Muscle layer of duodenum (tissue), 2 donors: ENCODE results near the gene NISCH.

Experiments used
- H3K27ac ChIP-seq: one replicate; pipeline ENCODE4 v1.7.0; 2013; ENCODE audit warnings: mild to moderate bottlenecking, low read length
- H3K27me3 ChIP-seq: one replicate; pipeline ENCODE4 v1.7.0; 2013; ENCODE audit warnings: low read depth, mild to moderate bottlenecking, control low read depth, low read length
- H3K36me3 ChIP-seq, 2 donors: one replicate each; pipeline ENCODE4 v1.7.0; 2013; ENCODE audit warnings: low read length in 2 of 2, control low read depth in 1 of 2, mild to moderate bottlenecking in 1 of 2; ENCODE audit not compliant: insufficient read depth in 2 of 2, control insufficient read depth in 1 of 2
- H3K4me1 ChIP-seq, 2 donors: one replicate each; pipeline ENCODE4 v1.7.0; 2013; ENCODE audit warnings: low read length in 2 of 2, mild to moderate bottlenecking in 2 of 2, control low read depth in 1 of 2, moderate library complexity in 1 of 2; ENCODE audit not compliant: insufficient read depth in 2 of 2, control insufficient read depth in 1 of 2
- H3K4me3 ChIP-seq, 2 donors: one replicate each; pipeline ENCODE4 v1.7.0; 2013; ENCODE audit warnings: low read length in 2 of 2, low read depth in 1 of 2, mild to moderate bottlenecking in 1 of 2
- H3K9me3 ChIP-seq, 2 donors: one replicate each; pipeline ENCODE4 v1.7.0; 2013; ENCODE audit warnings: low read length in 2 of 2, control low read depth in 1 of 2, mild to moderate bottlenecking in 1 of 2; ENCODE audit not compliant: control insufficient read depth in 1 of 2
- donor health status: healthy.

Gene NISCH

DNA sequence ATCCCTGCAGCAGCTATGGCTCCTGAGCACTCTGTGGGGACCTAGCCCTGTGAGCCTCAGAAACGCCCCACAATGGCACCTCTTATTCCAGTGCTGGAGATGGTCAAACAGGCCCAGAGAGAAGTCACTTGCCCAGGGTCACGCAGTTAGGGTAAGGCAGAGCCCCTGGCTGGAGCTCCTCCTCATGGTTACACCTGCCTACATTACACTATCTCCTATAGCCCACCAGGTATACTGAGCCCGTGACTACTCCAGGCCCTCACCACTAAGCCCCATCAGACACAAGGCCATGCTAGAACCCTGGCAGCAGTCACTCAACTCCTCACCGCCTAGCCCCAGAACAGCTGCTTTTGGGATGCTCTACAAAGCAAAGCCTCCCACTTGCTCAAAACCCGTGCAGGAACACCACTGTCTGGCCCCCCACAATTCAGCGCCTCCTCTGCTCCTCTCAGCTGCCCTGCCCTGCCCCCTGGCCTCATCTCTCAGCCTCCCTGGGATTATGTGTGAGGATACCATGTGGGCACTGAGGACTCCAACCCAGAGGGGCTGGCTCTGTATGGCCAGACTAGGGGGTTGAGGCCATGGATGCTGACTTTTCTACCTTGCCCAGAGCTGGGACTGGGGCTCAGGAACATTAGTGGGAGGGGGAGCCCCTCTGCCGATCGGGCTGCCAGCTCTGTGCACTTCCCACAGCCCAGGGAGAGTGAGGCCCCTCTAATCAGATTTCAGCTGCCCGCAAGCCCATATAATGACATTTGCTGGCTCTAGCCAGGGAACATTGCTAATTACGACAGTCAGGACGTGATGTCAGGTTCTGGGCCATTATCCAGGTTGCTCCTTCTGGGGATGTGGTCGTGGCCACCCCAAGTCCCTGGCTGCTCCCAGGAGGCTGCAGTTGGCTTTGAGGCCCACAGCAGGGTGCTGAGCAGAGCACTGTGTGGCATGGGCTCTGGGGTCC is 74.3 kb downstream of the NISCH start:
- H3K27me3 ChIP-seq = no peaks in the 10 kb centered on the region
- peaks cover 0 to 9% of the 10 kb centered on the region in 2 donors for H3K36me3 ChIP-seq
- H3K4me3 ChIP-seq = no peak overlapping the region
- no peak overlapping the region for H3K27ac ChIP-seq
- no peaks in the 10 kb centered on the region for H3K9me3 ChIP-seq
- H3K4me1 ChIP-seq = peaks cover 0 to 9% of the 10 kb centered on the region in 2 donors

DNA sequence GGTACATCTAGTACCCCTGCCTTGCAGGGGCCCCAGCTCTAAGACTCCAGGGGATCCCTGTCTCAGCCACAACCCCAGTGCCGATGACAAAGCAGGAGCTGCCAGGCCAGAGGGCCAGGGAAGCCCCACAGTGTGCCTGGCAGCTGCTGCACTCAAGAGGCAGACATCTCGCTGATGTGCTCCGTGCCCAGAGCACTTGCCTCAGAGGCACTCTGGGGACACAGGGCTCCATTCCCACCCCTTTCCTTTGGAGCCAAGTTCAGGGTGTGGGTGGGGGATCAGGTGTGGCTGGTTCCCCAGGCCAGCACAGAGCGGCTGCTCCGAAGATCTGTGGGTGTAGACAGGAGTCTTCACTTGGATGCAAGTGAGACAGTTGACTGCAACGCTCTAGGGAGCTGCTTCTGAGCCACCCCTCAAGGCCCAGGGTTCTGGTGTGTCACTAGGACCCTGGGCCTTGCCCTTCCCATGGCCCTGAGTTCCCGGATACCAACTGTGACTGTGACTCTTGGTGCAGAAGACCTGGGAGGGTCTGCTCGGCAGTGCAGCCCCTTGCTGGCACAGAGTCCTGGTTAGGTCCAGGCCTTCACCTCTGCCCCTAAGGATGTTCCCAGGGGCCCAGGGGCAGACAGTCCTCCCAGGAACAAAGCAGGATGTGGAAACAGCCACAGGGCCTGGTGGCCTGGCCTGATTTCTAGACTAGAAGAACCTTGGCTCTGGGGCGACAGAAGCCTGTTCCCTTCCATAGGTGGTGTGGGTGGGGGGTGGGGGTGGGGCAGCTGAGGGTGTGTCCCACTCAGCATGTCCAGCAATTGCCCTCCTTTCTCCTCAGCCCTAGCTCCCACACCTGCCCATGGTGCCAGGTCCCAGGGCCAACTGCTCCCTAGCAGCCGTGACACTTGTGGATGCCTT is 75.8 kb downstream of the NISCH start:
- H3K4me3 ChIP-seq = no peak overlapping the region
- H3K9me3 ChIP-seq = no peaks in the 10 kb centered on the region
- H3K27me3 ChIP-seq = no peaks in the 10 kb centered on the region
- no peak overlapping the region for H3K27ac ChIP-seq
- H3K4me1 ChIP-seq = peaks cover 0 to 9% of the 10 kb centered on the region in 2 donors
- H3K36me3 ChIP-seq = peaks cover 0 to 9% of the 10 kb centered on the region in 2 donors

- Histone ChIP-seq H3K27me3 (no peaks in the 10 kb centered on the region), H3K36me3 (peaks cover 0 to 9% of the 10 kb centered on the region in 2 donors), H3K9me3 (no peaks in the 10 kb centered on the region), H3K4me1 (peaks cover 0 to 9% of the 10 kb centered on the region in 2 donors), H3K4me3 (no peak overlapping the region), H3K27ac (no peak overlapping the region)
Measured at GRCh38 chr3:52531860-52532516, 76.6 kb downstream of the NISCH start.

GRCh38 chr3:52532517-52532837 is 77.1 kb downstream of the NISCH start:
- Histone ChIP-seq H3K4me1 (peaks cover 1 to 12% of the 10 kb centered on the region in 2 donors), H3K4me3 (peak overlapping the region in 1 of 2 donors; percentile 62), H3K36me3 (peaks cover 0 to 7% of the 10 kb centered on the region in 2 donors), H3K9me3 (no peaks in the 10 kb centered on the region), H3K27ac (no peak overlapping the region), H3K27me3 (no peaks in the 10 kb centered on the region)

DNA sequence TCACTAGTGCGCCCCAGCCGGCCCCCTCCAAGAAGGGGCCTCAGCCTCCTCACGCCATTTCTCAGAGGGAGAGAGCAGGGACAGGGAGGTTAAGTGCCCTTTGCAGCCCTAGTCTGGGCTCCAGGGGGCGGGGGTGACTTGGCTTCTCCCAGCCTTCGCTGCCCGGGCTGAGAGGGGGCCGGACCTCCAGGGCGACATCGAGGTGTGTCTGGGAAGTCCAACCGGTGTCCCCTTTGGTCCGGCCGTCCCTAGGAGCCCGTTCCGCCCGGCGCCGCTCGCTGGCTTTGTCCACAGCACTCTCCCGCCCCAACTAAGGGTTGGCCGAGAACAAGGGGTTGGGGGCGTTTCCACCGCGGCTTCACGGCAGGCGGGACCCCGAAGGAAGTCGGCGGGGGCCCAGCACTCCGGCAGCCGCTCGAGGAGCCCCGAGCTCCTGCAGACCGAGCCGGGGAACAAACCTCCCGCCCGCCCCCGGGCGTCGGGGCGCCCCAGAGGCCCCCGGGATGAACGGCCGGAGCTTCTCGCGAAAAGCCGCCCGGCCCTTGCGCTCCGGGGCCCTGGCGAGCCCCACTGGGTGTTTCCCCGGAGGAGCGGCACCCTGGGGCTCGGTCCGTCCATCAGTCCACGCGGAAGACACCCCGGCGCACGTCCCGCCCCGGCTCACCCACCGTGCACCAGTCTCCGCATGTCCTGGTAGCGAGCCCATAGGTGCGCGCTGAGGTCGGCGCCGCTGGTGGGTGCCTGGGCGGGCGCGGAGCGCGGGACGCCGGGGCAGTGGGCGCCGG is 77.6 kb downstream of the NISCH start:
- Histone ChIP-seq H3K4me3 (peak overlapping the region in 1 of 2 donors; percentile 62), H3K36me3 (peaks cover 0 to 1% of the 10 kb centered on the region in 2 donors), H3K4me1 (peaks cover 7 to 18% of the 10 kb centered on the region in 2 donors), H3K9me3 (no peaks in the 10 kb centered on the region), H3K27me3 (no peaks in the 10 kb centered on the region), H3K27ac (no peak overlapping the region)

DNA sequence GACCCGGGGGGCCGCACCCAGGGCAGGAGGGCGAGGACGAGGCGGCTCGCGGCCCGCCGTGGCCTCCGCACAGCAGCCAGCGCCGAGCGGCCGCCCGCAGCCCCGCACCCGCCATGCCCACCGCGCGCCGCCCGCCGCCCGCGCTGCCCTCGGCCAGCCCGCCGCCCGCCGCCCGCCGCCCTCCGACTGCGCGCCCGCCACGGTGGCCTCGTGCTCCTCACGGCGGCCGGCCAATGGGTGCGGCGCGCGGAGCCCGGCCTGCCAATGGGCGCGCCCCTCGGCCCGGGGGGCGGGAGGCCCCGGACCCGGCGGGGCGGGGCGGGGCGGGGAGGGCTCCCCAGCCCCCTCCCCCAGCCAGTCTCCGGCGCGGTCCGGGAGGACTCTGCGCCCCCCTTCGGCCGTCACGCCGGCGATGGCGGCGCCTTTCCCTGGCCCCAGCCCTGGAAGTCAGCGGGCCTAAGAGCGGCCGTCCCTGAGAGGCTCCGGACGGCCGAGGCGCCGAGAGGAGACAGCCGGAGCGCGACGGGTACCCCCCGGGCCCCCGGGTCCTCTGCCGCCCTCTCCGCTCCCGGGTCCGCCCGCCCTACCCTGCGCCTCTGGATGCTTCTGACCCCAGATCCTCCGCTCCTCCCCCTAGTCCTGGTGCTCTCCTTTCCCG is 78.3 kb downstream of the NISCH start, which contains the start of gene NT5DC2:
Gene NT5DC2 (minus strand): TSS at position 235 of the 658 bp plus-strand sequence. CDS start 120 bp downstream, at position 115.
- H3K36me3 ChIP-seq = no peaks in the 10 kb centered on the region
- no peaks in the 10 kb centered on the region for H3K9me3 ChIP-seq
- peaks cover 8 to 25% of the 10 kb centered on the region in 2 donors for H3K4me1 ChIP-seq
- no peak within 1 kb of the TSS for H3K27ac ChIP-seq
- no peaks in the 10 kb centered on the region for H3K27me3 ChIP-seq
- H3K4me3 ChIP-seq = peak within 1 kb of the TSS; percentile 33 to 63

- Histone ChIP-seq H3K27me3 (no peaks in the 10 kb centered on the region), H3K9me3 (no peaks in the 10 kb centered on the region), H3K27ac (no peak overlapping the region), H3K4me3 (peak overlapping the region; percentile 33 to 63), H3K36me3 (no peaks in the 10 kb centered on the region), H3K4me1 (peaks cover 8 to 32% of the 10 kb centered on the region in 2 donors)
Measured at GRCh38 chr3:52534281-52535183, 79.1 kb downstream of the NISCH start.

DNA sequence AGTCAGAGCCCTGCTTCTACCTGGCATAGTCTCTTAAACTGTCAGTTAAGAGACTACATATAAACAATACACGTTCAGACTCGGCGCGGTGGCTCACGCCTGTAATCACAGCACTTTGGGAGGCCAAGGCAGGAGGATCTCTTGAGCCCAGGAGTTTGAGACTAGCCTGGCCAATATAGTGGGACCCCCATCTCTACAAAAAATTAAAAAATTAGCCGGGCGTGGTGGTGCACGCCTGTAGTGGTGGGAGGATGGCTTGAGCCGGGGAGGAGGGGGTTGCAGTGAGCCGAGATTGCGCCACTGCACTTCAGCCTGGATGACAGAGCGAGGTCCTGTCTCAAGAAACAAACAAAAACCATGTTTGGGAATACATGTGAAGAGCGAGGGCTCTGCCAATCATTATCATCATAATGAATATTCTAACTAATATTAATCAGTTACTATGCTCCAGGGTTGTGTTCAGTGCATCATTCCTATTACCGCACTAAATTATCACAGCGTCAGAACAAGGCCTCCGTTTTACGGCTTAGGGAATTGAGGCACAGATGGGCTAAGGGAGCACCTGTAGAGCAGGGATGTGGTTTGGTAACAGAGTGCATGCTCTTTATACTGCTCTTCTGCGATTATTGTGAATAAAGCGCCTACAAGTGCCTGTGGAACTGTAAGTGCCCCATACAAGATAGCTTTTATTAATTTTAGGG is 80.2 kb downstream of the NISCH start:
- Histone ChIP-seq H3K4me1 (peaks cover 8 to 32% of the 10 kb centered on the region in 2 donors), H3K36me3 (no peaks in the 10 kb centered on the region), H3K9me3 (no peaks in the 10 kb centered on the region), H3K27ac (no peak overlapping the region), H3K4me3 (peak overlapping the region; percentile 45 to 75), H3K27me3 (no peaks in the 10 kb centered on the region)

DNA sequence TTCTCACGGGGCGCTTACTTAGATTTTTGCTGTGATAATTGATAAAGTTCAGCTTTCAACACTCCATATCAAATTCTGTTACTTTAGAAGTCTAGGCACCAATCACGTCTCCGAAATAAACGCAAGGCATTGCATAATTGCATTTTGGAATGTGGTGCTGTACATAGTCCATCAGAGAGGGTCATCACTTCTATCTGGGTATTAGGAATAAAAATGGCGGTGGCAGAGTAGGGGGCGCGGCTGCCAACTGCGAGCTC is 80.6 kb downstream of the NISCH start:
- H3K27me3 ChIP-seq = no peaks in the 10 kb centered on the region
- no peak overlapping the region for H3K27ac ChIP-seq
- peaks cover 1 to 3% of the 10 kb centered on the region in 2 donors for H3K36me3 ChIP-seq
- peaks cover 8 to 32% of the 10 kb centered on the region in 2 donors for H3K4me1 ChIP-seq
- peak overlapping the region; percentile 45 to 75 for H3K4me3 ChIP-seq
- no peaks in the 10 kb centered on the region for H3K9me3 ChIP-seq
